ENCODE measurements around the gene CYP4F2.
"Not testable (repeated sequence)": the region's sequence is repeated elsewhere in the genome, so short reads cannot be mapped to it uniquely, and the experiment has no call there.

The CYP4F2 gene

GRCh38 chr19:15934332-15935078, 36.6 kb upstream of the CYP4F2 start, which contains the start of gene CYP4F11:
TSS of gene CYP4F11 (minus strand) at chr19:15934529. CDS start at chr19:15934408, 121 bp downstream.
- DNase-seq (ENCODE audit: low read depth) = peak; percentile 50
- H3K4me3 ChIP-seq (ENCODE audit: low read length) = no peak within 1 kb of the TSS
- TF ChIP-seq CTCF (IDR thresholded peaks at IDR 0.05; ENCODE audit: insufficient read depth, low read depth, low read length, missing control alignments) = no peak

- H3K4me3 ChIP-seq (ENCODE audit: low read length); DNase-seq (ENCODE audit: low read depth): not testable (repeated sequence)
These were observed 36.0 kb upstream of the CYP4F2 start for GRCh38 chr19:15933761-15934331.

GRCh38 chr19:15928321-15928720, 30.4 kb upstream of the CYP4F2 start:
- no peak for DNase-seq (ENCODE audit: low read depth)
- no peak for TF ChIP-seq CTCF (IDR thresholded peaks at IDR 0.05; ENCODE audit: insufficient read depth, low read depth, low read length, missing control alignments)
- H3K4me3 ChIP-seq (ENCODE audit: low read length) = no peak overlapping the region

GRCh38 chr19:15926484-15926883, 28.6 kb upstream of the CYP4F2 start:
- no peak overlapping the region for H3K4me3 ChIP-seq (ENCODE audit: low read length)
- no peak for DNase-seq (ENCODE audit: low read depth)
- TF ChIP-seq CTCF (IDR thresholded peaks at IDR 0.05; ENCODE audit: insufficient read depth, low read depth, low read length, missing control alignments) = no peak

- H3K4me3 ChIP-seq (ENCODE audit: low read length) = no peak overlapping the region
- TF ChIP-seq CTCF (IDR thresholded peaks at IDR 0.05; ENCODE audit: insufficient read depth, low read depth, low read length, missing control alignments) = no peak
- DNase-seq (ENCODE audit: low read depth) = no peak
These were observed 25.8 kb upstream of the CYP4F2 start for GRCh38 chr19:15923702-15924101.

GRCh38 chr19:15922021-15922420, 24.1 kb upstream of the CYP4F2 start:
- H3K4me3 ChIP-seq (ENCODE audit: low read length) = no peak overlapping the region
- no peak for DNase-seq (ENCODE audit: low read depth)
- no peak for TF ChIP-seq CTCF (IDR thresholded peaks at IDR 0.05; ENCODE audit: insufficient read depth, low read depth, low read length, missing control alignments)

GRCh38 chr19:15919243-15919642, 21.4 kb upstream of the CYP4F2 start:
- no peak overlapping the region for H3K4me3 ChIP-seq (ENCODE audit: low read length)
- no peak for TF ChIP-seq CTCF (IDR thresholded peaks at IDR 0.05; ENCODE audit: insufficient read depth, low read depth, low read length, missing control alignments)
- no peak for DNase-seq (ENCODE audit: low read depth)

All from epithelial cell of esophagus (primary cell).